IPS-11a (cell line): ENCODE measurements around the gene NPM3.

Experiments used
- H3K4me3 ChIP-seq: one replicate; pipeline ENCODE4 v1.5.1; 2013; ENCODE audit warnings: low read depth, low read length, control low read depth

The NPM3 gene

DNA sequence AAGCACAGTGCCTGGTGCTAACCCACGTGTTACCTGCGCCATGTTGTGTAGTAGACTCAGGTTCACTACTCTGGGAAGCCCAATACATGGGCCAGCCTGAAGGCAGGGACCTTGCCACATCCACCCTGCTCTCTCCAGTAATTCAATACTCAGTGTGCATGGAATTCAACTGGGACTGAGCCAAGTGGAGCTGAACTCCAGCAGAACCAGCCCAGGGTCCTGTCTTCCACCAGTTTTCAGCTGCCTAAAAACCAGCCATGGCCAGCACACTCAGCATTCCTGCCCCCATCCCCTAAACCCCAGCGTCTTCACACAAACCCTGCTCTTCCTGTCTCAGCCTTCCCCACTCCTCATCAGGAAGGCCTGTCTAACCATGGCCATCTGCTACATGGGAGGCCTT lies 22.7 kb downstream of the NPM3 start:
- no peak overlapping the region for H3K4me3 ChIP-seq

- H3K4me3 ChIP-seq: no peak overlapping the region
Observed at GRCh38 chr10:101759309-101760247, 23.7 kb downstream of the NPM3 start.

GRCh38 chr10:101758858-101759257 lies 24.4 kb downstream of the NPM3 start:
- H3K4me3 ChIP-seq: no peak overlapping the region

GRCh38 chr10:101752241-101752640 lies 31.0 kb downstream of the NPM3 start:
- no peak overlapping the region for H3K4me3 ChIP-seq

DNA sequence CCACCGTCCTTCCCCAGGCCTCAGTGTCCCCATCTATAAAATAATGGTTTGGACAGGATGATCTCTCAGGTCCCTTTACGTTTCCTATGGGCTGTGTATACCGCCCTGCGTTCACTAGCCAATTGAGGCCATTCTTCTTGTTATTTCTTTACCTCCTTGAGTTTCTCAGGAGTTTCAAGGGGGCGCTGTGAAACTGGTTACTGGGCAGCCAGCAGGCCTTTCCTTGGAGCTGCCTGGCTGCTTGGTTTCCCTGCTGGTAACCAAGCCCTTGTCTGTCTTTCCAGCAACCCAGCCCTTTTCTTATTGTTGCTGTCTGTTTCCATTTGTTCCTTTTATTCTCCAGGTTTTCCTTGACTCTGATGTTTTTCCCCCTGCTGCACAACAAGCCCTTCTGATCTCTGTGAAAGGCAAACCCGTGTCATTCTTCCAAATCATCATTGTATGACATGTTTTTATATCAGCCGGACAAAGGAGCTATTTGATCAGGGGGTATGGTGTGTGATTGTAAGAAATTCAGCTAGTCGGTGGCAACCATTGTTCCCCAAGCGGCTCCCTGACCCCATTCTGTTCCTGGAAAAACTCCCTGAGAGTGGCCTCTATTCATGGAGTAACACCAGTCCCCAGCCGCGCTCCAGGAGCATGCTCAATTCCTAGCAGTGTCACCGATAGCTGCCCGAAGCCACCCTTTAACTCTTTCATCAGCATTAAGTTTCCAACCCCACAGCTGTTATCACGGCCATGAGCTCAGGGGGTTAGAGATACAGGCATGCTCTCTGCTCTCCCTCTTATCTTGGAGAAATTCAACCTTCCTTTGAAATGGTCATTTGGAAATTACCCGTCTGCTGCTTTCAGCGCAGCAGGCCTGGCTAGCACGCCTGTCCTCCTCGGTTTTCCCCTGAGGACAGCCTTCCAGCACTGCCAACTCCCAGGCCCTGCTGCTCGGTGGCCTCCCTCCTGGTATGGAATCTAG lies 33.9 kb downstream of the NPM3 start:
- H3K4me3 ChIP-seq: no peak overlapping the region

- no peak overlapping the region for H3K4me3 ChIP-seq
Observed at GRCh38 chr10:101748496-101748895, 34.8 kb downstream of the NPM3 start.

GRCh38 chr10:101745074-101745696 lies 38.1 kb downstream of the NPM3 start:
- H3K4me3 ChIP-seq: no peak overlapping the region

DNA sequence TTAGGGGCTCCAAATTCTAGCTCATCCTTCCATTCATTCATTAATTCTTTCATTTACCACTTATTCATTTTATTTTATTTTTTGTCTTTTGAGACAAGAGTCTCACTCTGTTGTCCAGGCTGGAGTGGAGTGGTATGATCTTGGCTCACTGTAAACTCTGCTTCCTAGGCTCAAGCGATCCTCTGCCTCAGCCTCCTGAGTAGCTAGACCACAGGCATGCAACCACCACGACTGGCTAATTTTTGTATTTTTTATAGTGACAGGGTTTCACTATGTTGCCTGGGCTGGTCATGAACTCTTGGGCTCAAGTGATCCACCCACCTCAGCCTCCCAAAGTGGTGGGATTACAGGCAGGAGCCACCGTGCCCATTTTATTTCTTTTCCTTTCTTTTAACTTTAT lies 39.0 kb downstream of the NPM3 start:
- H3K4me3 ChIP-seq: no peak overlapping the region

- H3K4me3 ChIP-seq: no peak overlapping the region
Observed at GRCh38 chr10:101741938-101742337, 41.3 kb downstream of the NPM3 start.

GRCh38 chr10:101736666-101737065 lies 46.6 kb downstream of the NPM3 start:
- no peak overlapping the region for H3K4me3 ChIP-seq

DNA sequence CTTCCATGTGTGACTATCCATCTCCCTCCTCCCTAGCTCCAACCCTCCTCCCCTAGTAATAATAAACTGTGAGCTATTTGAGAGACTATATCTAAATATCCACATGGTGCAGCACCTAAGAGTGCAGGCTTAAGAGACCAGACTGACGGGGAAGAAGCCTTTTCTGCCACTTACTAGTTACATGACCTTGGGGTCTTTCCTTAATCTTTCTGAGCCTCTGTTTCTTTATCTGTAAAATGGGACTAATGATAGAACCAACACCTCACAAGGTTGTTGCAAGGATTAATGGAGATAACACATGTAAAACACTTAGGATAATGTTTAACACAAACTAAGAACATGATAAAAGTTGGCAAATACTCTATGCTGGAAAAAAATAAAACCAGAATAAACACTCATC lies 51.1 kb downstream of the NPM3 start:
- no peak overlapping the region for H3K4me3 ChIP-seq
